ENCODE measurements around the gene LOXHD1.

LOXHD1 gene

GRCh38 chr18:46555213-46555612 lies 101.8 kb downstream of the LOXHD1 start:
- FAIRE-seq (no peak), DNase-seq (ENCODE audit: extremely low spot score, insufficient read length, low read depth) (no peak)

GRCh38 chr18:46554406-46555080 lies 102.5 kb downstream of the LOXHD1 start:
- FAIRE-seq, result no peak

GRCh38 chr18:46550609-46551008 lies 106.4 kb downstream of the LOXHD1 start:
- DNase-seq (ENCODE audit: extremely low spot score, insufficient read length, low read depth) (no peak), FAIRE-seq (no peak)

More at GRCh38 chr18:46554406-46555080, 102.5 kb downstream of the LOXHD1 start:
- no peak for DNase-seq (ENCODE audit: extremely low spot score, insufficient read length, low read depth)

- FAIRE-seq, result no peak
Observed at GRCh38 chr18:46547520-46547919, 109.5 kb downstream of the LOXHD1 start.

GRCh38 chr18:46546111-46546640 lies 110.8 kb downstream of the LOXHD1 start:
- DNase-seq (ENCODE audit: extremely low spot score, insufficient read length, low read depth) (no peak), FAIRE-seq (no peak)

More at GRCh38 chr18:46547520-46547919, 109.5 kb downstream of the LOXHD1 start:
- DNase-seq (ENCODE audit: extremely low spot score, insufficient read length, low read depth), result no peak

GRCh38 chr18:46542545-46542944 lies 114.5 kb downstream of the LOXHD1 start:
- no peak for DNase-seq (ENCODE audit: extremely low spot score, insufficient read length, low read depth)
- FAIRE-seq, result no peak

- FAIRE-seq (no peak), DNase-seq (ENCODE audit: extremely low spot score, insufficient read length, low read depth) (no peak)
Observed at GRCh38 chr18:46541626-46542189, 115.3 kb downstream of the LOXHD1 start.

- no peak for DNase-seq (ENCODE audit: extremely low spot score, insufficient read length, low read depth)
- no peak for FAIRE-seq
Observed at GRCh38 chr18:46538376-46538775, 118.6 kb downstream of the LOXHD1 start.

- FAIRE-seq, result no peak
- DNase-seq (ENCODE audit: extremely low spot score, insufficient read length, low read depth), result no peak
Observed at GRCh38 chr18:46536215-46536874, 120.7 kb downstream of the LOXHD1 start.

GRCh38 chr18:46531482-46531881 lies 125.5 kb downstream of the LOXHD1 start:
- FAIRE-seq, result no peak
- DNase-seq (ENCODE audit: extremely low spot score, insufficient read length, low read depth), result no peak

- FAIRE-seq, result no peak
- DNase-seq (ENCODE audit: extremely low spot score, insufficient read length, low read depth), result no peak
Observed at GRCh38 chr18:46528037-46528436, 129.0 kb downstream of the LOXHD1 start.

GRCh38 chr18:46519870-46520269 lies 137.2 kb downstream of the LOXHD1 start:
- FAIRE-seq, result no peak
- no peak for DNase-seq (ENCODE audit: extremely low spot score, insufficient read length, low read depth)

- DNase-seq (ENCODE audit: extremely low spot score, insufficient read length, low read depth) (no peak), FAIRE-seq (no peak)
Observed at GRCh38 chr18:46518438-46518837, 138.6 kb downstream of the LOXHD1 start.

GRCh38 chr18:46516555-46516954 lies 140.5 kb downstream of the LOXHD1 start:
- DNase-seq (ENCODE audit: extremely low spot score, insufficient read length, low read depth), result no peak
- FAIRE-seq, result no peak

GRCh38 chr18:46510386-46510785 lies 146.6 kb downstream of the LOXHD1 start:
- DNase-seq (ENCODE audit: extremely low spot score, insufficient read length, low read depth) (no peak), FAIRE-seq (no peak)

GRCh38 chr18:46509530-46509929 lies 147.5 kb downstream of the LOXHD1 start:
- DNase-seq (ENCODE audit: extremely low spot score, insufficient read length, low read depth) (no peak), FAIRE-seq (no peak)

GRCh38 chr18:46506974-46507586 lies 149.9 kb downstream of the LOXHD1 start:
- DNase-seq (ENCODE audit: extremely low spot score, insufficient read length, low read depth), result no peak
- no peak for FAIRE-seq

GRCh38 chr18:46502444-46502843 lies 154.6 kb downstream of the LOXHD1 start:
- DNase-seq (ENCODE audit: extremely low spot score, insufficient read length, low read depth) (no peak), FAIRE-seq (no peak)

- no peak for FAIRE-seq
- no peak for DNase-seq (ENCODE audit: extremely low spot score, insufficient read length, low read depth)
Observed at GRCh38 chr18:46497129-46497528, 159.9 kb downstream of the LOXHD1 start.

GRCh38 chr18:46488471-46489213 lies 168.4 kb downstream of the LOXHD1 start:
- no peak for FAIRE-seq
- no peak for DNase-seq (ENCODE audit: extremely low spot score, insufficient read length, low read depth)

All from GM18507 (cell line).